Measurements from ENCODE around the gene DIAPH1. TPM values are rescaled to one million over a fixed set of nuclear protein-coding genes. Genes with fewer than 3 reads are reported as not detected.

Gene DIAPH1
- total RNA-seq, 2 experiments from 2014 or later = 225 to 227 TPM

GRCh38 chr5:141511771-141512325 is 107.0 kb downstream of the DIAPH1 start:
- peaks cover 30% of the 10 kb centered on the region for H3K4me1 Mint-ChIP-seq (ENCODE audit: low read depth)
- peaks cover 13% of the 10 kb centered on the region for H3K36me3 Mint-ChIP-seq

DNA sequence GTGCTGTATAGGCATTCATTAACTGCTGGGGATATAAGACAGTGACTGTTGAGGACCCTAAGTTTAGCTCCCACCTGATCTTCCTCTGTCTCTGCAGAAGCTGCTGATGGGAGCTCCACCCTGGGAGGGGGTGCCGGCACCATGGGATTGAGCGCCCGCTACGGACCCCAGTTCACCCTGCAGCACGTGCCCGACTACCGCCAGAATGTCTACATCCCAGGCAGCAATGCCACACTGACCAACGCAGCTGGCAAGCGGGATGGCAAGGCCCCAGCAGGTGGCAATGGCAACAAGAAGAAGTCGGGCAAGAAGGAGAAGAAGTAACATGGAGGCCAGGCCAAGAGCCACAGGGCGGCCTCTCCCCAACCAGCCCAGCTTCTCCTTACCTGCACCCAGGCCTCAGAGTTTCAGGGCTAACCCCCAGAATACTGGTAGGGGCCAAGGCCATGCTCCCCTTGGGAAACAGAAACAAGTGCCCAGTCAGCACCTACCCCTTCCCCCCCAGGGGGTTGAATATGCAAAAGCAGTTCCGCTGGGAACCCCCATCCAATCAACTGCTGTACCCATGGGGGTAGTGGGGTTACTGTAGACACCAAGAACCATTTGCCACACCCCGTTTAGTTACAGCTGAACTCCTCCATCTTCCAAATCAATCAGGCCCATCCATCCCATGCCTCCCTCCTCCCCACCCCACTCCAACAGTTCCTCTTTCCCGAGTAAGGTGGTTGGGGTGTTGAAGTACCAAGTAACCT is 107.8 kb downstream of the DIAPH1 start:
- intact Hi-C loops (cut with micrococcal nuclease) = loop anchor here (5.0 kb wide), 2 partner anchors 99 to 289 kb away; partner anchors contain the start of genes PCDHB14 and PCDHGA10
- ChIA-PET CTCF (interaction anchor here (0.6 to 7.9 kb wide), 15 partner anchors 13 to 191 kb away, joined by 3 to 139 read pairs (median 6); partner anchors contain the start of genes PCDHGA10, PCDHGA11, PCDHGB3 and PCDHGB5), POLR2A (no interaction called here)
- peaks cover 30% of the 10 kb centered on the region for H3K4me1 Mint-ChIP-seq (ENCODE audit: low read depth)
- no peaks in the 10 kb centered on the region for H3K27me3 Mint-ChIP-seq
- no peak overlapping the region for H3K4me3 Mint-ChIP-seq
- H3K27ac Mint-ChIP-seq = no peak overlapping the region
- DNase-seq = no peak
- H3K36me3 Mint-ChIP-seq = peaks cover 5% of the 10 kb centered on the region
- H3K9me3 Mint-ChIP-seq = no peaks in the 10 kb centered on the region

More at GRCh38 chr5:141511771-141512325, 107.0 kb downstream of the DIAPH1 start:
- no peak overlapping the region for H3K27ac Mint-ChIP-seq
- ChIA-PET POLR2A (no interaction called here), CTCF (interaction anchor here (0.8 to 7.9 kb wide), 20 partner anchors 10 to 192 kb away, joined by 3 to 139 read pairs (median 6); partner anchors contain the start of genes DIAPH1, PCDHGA10, PCDHGA11 and PCDHGA12)
- H3K27me3 Mint-ChIP-seq = no peaks in the 10 kb centered on the region
- intact Hi-C loops (cut with micrococcal nuclease) = loop anchor here (1.0 to 5.0 kb wide), 5 partner anchors 37 to 290 kb away; partner anchors contain the start of genes PCDHB14, PCDHGA10 and PCDHGC3
- no peak overlapping the region for H3K4me3 Mint-ChIP-seq
- no peak for DNase-seq
- H3K9me3 Mint-ChIP-seq = no peaks in the 10 kb centered on the region

DNA sequence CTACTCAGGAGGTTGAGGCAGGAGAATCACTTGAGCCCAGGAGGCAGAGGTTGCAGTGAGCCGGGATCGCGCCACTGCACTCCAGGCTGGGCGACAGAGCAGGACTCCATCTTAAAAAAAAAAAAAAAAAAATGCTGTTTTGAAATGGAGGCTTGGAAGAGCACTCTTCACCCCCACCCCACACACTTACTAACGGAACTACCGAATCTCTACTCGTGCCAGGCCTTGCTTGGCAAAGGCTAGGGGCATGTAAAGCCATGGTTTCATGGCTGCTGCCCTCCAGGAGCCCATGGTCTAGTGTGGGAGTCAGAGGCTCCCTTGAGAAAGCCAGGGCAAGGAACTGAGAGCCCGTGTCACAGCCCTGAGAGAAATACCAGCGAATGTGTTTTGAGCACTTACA is 108.6 kb downstream of the DIAPH1 start:
- no peaks in the 10 kb centered on the region for H3K9me3 Mint-ChIP-seq
- intact Hi-C loops (cut with micrococcal nuclease) = loop anchor here (5.0 kb wide), 2 partner anchors 98 to 288 kb away; partner anchors contain the start of genes PCDHB14 and PCDHGA10
- H3K27me3 Mint-ChIP-seq = no peaks in the 10 kb centered on the region
- ChIA-PET POLR2A (no interaction called here), CTCF (interaction anchor here (0.6 to 7.9 kb wide), 12 partner anchors 14 to 323 kb away, joined by 3 to 139 read pairs (median 4); partner anchors contain the start of genes PCDHB9, PCDHGA10, PCDHGA11 and PCDHGA12)
- no peak overlapping the region for H3K4me3 Mint-ChIP-seq
- no peak for DNase-seq
- peaks cover 28% of the 10 kb centered on the region for H3K4me1 Mint-ChIP-seq (ENCODE audit: low read depth)
- peaks cover 4% of the 10 kb centered on the region for H3K36me3 Mint-ChIP-seq
- H3K27ac Mint-ChIP-seq = no peak overlapping the region

DNA sequence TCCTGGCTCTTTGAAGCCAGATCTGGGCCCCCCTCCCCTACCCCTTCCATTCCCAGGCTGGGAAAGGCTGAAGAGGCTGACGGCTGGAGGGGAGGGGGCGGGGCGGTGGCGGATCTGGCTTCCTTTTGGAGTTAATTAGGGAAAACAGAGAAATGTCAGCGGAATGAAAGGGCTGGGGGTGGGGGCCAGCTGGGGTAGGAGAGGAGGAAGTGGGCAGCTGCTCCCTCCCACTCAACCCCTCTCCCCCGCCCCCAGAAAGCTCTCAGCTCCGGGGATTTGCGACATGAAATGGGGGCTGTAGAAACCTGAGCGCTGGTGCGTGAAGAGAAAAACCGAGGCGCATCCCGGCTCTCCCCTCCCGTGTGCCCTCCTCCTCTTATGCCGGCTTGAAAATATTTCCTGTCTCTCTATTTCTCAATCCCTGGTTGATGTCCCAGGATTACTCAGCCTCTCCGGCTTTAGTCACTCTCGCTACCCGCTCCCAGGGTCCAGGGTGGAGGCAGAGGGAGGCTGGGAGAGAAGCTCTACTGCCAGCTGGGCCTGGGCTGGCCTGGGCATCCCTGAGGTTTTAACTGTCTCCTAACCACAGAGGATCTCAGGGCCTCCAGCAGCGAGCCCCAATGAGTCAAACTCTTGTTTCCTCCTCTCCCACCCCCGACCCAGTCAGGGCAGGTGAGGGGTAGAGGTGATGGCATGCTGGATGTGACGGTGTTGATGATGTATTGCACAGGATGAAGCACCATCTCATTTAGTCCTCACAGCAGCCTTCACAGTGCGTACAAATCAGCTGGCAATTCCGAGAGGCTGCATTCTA is 109.8 kb downstream of the DIAPH1 start:
- Mint-ChIP-seq H3K4me3 (no peak overlapping the region), H3K36me3 (peaks cover 4% of the 10 kb centered on the region), H3K4me1 (ENCODE audit: low read depth) (peaks cover 20% of the 10 kb centered on the region), H3K9me3 (no peaks in the 10 kb centered on the region), H3K27ac (no peak overlapping the region), H3K27me3 (no peaks in the 10 kb centered on the region)
- POLR2A ChIA-PET = no interaction called here
- CTCF ChIA-PET = interaction anchor here (0.7 to 7.9 kb wide), 7 partner anchors 9 to 322 kb away, joined by 3 to 139 read pairs (median 3); partner anchors contain the start of genes PCDHB9, PCDHGA10 and TAF7
- peak; percentile 46 for DNase-seq
- intact Hi-C loops (cut with micrococcal nuclease) = no loop called here

DNA sequence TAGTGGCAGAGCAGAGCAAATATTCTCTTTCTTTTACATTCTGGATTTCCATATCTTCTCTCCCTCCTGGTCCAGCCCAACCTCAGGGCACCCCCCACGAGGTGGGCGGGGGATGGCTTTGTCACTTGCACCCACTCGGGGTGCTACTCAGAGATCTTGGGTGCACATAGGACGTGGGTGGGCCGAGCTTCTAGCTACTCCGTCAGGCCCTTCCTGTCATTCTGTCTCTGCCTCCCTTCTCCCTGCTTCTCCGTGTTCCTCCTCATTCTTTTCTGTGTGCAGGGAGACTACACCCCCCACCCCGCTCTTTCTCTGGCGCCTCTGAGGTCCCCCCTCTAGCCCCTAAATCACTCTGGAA is 110.4 kb downstream of the DIAPH1 start:
- DNase-seq = no peak
- CTCF ChIA-PET = interaction anchor here (0.7 to 7.9 kb wide), 5 partner anchors 8 to 95 kb away, joined by 3 to 59 read pairs (median 3); partner anchors contain the start of gene PCDHGA10
- H3K4me3 Mint-ChIP-seq = no peak overlapping the region
- POLR2A ChIA-PET = no interaction called here
- no peak overlapping the region for H3K27ac Mint-ChIP-seq
- intact Hi-C loops (cut with micrococcal nuclease) = no loop called here
- no peaks in the 10 kb centered on the region for H3K36me3 Mint-ChIP-seq
- H3K9me3 Mint-ChIP-seq = no peaks in the 10 kb centered on the region
- no peaks in the 10 kb centered on the region for H3K27me3 Mint-ChIP-seq
- peaks cover 14% of the 10 kb centered on the region for H3K4me1 Mint-ChIP-seq (ENCODE audit: low read depth)

DNA sequence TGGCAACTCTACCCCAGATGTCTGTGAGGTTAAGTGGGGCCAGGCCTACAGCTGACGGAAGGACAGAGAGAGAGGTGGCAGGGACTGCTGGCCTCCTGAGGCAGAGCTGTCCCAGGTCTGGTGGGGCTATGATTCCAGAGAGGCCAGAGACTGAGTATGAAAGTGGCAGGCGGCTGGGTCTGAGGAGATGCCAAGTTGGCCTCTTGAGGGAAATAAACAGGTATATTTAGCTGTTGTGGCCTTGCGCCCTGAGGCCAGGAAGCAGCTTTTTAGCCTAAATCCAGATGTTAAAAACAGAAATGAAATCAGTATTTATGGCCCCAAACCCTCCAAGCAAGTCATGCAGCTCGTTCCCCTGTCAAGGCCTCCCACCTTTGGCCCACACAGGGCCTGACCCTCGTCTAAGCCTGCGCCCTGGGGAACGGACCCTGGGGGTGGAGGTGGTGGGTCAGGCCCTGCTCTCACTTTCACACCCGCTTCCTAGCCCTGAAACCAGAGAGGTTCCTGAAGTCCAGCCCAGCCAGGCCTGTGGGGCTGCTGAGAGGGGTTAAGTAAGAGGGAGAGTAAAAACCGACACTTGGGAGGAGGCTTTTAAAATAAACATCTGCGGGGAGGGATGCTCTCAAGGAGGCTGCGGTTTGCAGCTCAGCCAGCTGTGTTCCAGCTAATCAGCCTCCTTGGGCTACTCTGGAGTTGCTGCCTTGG is 111.3 kb downstream of the DIAPH1 start:
- Mint-ChIP-seq H3K36me3 (no peaks in the 10 kb centered on the region), H3K9me3 (no peaks in the 10 kb centered on the region), H3K4me1 (ENCODE audit: low read depth) (peaks cover 9% of the 10 kb centered on the region), H3K4me3 (no peak overlapping the region), H3K27me3 (no peaks in the 10 kb centered on the region), H3K27ac (no peak overlapping the region)
- intact Hi-C loops (cut with micrococcal nuclease) = no loop called here
- POLR2A ChIA-PET = no interaction called here
- CTCF ChIA-PET = interaction anchor here (1.0 to 1.8 kb wide), 5 partner anchors 17 to 315 kb away, joined by 3 to 7 read pairs (median 4); partner anchors contain the start of genes PCDHB10 and PCDHGA12
- no peak for DNase-seq

DNA sequence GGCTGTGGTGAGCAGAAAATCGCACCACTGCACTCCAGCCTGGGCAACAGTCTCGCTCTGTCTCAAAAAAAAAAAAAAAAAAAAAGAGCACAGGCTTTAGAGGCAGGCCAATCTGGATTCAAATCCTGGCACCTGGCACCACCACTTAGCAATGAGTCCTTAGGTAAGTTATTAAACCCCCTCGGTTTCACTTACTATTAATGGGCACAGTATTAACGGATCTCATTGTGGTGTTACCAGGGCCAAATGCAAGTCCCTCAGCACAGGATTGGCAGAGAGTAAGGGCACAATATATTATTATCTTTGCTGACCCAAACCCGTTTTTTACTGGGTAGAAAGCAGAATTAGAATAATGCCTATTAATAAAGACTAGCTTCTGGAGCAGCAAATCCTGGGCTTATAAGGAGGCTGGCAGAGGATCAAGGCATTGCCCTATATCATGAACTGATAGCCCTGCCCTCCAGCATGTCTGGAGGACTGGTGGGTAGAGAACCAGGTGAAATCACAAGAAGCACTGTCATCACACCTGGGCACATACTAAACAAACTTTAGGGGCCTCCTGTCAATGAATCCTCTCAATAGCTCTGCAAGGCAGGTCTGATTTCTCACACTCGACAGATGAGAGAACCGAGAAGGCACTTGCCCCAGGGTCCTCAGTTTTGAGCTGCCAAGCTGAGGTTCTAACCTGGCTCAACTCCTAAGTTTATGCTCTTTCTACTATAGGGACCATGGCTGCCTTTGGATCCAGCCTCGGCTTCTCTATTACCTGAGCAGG is 112.2 kb downstream of the DIAPH1 start:
- CTCF ChIA-PET = interaction anchor here (1.0 to 1.8 kb wide), 5 partner anchors 9 to 76 kb away, joined by 3 to 7 read pairs (median 4); partner anchors contain the start of gene PCDHGA12
- POLR2A ChIA-PET = interaction anchor here (0.7 kb wide), 1 partner anchor 51 kb away, joined by 3 read pairs; no protein-coding TSS in a partner anchor
- Mint-ChIP-seq H3K9me3 (no peaks in the 10 kb centered on the region), H3K4me1 (ENCODE audit: low read depth) (peaks cover 6% of the 10 kb centered on the region), H3K4me3 (no peak overlapping the region), H3K36me3 (no peaks in the 10 kb centered on the region), H3K27ac (no peak overlapping the region), H3K27me3 (no peaks in the 10 kb centered on the region)
- no peak for DNase-seq
- intact Hi-C loops (cut with micrococcal nuclease) = no loop called here

DNA sequence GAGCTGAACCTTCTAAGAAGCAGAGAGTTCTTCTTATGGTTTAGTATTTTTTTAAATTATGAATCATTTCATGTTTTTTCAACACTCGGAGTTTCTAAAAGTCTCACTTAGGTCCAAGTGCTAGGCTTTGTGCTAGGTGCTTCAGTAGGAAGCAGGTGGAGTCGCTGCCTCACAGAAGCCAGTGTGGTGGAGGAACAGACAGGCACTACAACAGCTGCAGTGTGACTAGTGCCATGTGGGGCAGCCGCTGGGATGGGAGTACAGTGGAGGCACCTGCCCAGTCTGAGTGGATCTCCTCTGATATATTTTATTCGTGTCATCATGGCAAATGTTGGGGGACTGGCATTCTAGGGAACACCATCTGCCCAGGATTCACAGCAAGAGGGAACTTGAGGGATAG is 114.6 kb downstream of the DIAPH1 start:
- ChIA-PET POLR2A (no interaction called here), CTCF (interaction anchor here (1.4 kb wide), 1 partner anchor 60 kb away, joined by 5 read pairs; no protein-coding TSS in a partner anchor)
- H3K4me3 Mint-ChIP-seq = no peak overlapping the region
- intact Hi-C loops (cut with micrococcal nuclease) = no loop called here
- H3K36me3 Mint-ChIP-seq = no peaks in the 10 kb centered on the region
- DNase-seq = no peak
- no peaks in the 10 kb centered on the region for H3K9me3 Mint-ChIP-seq
- no peak overlapping the region for H3K27ac Mint-ChIP-seq
- H3K4me1 Mint-ChIP-seq (ENCODE audit: low read depth) = peaks cover 2% of the 10 kb centered on the region
- no peaks in the 10 kb centered on the region for H3K27me3 Mint-ChIP-seq

- intact Hi-C loops (cut with micrococcal nuclease) = no loop called here
- no peak overlapping the region for H3K27ac Mint-ChIP-seq
- POLR2A ChIA-PET = no interaction called here
- CTCF ChIA-PET = no interaction called here
- H3K27me3 Mint-ChIP-seq = peaks cover 3% of the 10 kb centered on the region
- H3K36me3 Mint-ChIP-seq = no peaks in the 10 kb centered on the region
- no peak overlapping the region for H3K4me3 Mint-ChIP-seq
- no peaks in the 10 kb centered on the region for H3K9me3 Mint-ChIP-seq
- no peak for DNase-seq
- no peaks in the 10 kb centered on the region for H3K4me1 Mint-ChIP-seq (ENCODE audit: low read depth)
Measured at GRCh38 chr5:141503681-141504080, 115.1 kb downstream of the DIAPH1 start.

GRCh38 chr5:141501761-141502160 is 117.0 kb downstream of the DIAPH1 start:
- no peak for DNase-seq
- Mint-ChIP-seq H3K4me1 (ENCODE audit: low read depth) (no peaks in the 10 kb centered on the region), H3K4me3 (no peak overlapping the region), H3K9me3 (no peaks in the 10 kb centered on the region), H3K36me3 (no peaks in the 10 kb centered on the region), H3K27me3 (peaks cover 8% of the 10 kb centered on the region), H3K27ac (no peak overlapping the region)
- ChIA-PET CTCF (interaction anchor here (0.8 to 1.3 kb wide), 4 partner anchors 10 to 62 kb away, joined by 3 read pairs; no protein-coding TSS in a partner anchor), POLR2A (no interaction called here)
- intact Hi-C loops (cut with micrococcal nuclease) = no loop called here
